ENCODE results near the gene LRP2BP.

Gene LRP2BP

DNA sequence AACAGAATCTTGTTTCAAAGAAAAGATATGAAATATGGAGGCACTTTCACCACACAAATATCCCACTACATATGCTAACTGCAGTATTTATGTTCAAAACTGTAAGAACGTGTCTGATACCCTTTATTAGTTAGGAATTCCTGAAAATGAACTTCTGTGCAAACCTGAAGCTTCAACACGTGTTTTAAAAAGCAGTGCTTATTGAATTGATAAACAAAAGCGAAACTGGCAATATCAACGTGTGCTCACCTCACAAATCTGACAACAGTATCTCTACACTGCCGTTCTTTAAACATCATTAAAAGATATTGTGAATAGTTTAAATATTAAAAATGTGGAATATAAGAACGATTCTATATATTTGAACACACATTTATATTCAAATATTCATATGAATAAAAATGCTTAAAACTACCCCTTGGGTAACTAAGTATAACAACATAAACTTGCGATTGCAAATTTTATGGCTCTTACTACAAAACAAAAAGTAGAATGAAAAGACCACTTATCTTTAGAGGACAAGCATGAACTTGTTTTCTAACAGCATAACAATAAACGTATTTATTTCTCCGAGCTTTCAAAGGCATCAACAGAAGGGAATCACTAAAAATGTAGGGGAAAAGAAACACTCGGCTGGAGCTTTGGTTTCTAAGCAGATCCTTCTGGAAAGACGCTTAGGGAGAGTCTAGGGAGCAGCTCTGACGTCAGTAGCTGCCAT lies at the start of gene LRP2BP:
Gene LRP2BP (minus strand): TSS at position 687 of the 718 bp plus-strand sequence. CDS start 17,738 bp downstream, outside the sequence.
- peak; percentile 7 for DNase-seq

DNA sequence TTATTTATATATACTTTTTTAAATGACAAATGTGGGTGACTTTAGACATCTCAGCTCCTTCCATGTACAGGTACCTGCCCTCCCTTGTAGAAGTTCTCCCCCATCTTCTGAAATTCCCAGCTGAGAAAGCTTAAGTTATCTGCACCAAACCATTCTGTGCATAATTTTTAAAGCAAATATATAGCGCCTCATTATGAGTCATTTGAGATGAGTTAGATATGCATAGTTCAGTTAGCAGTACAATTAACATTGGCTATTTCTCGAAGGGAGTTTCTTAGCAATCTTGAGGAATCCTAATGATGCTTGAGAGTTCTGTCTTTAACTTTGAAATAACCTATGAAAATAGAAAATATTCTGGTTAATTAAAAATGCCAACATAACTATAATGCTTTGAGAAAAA lies 49.5 kb upstream of the LRP2BP start:
- no peak for DNase-seq

DNA sequence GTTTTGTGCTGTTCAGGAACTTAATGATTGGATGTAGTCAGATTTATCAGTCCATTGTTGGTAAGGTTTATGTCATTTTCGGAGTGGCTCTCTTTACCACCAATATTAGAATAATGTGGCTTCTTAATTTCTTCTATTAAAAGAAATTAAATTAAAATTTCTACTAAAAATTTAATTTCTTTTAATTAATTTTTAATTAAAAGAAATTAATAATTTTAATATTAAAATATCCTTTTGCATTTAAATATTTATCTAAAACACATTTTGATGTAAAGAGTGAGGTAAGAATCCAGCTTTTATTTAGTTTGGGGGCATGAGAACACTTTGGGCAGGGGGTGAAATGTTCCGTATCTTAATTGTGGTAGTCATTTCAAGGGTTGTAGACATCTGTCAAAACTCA lies 45.8 kb upstream of the LRP2BP start:
- DNase-seq: no peak

DNA sequence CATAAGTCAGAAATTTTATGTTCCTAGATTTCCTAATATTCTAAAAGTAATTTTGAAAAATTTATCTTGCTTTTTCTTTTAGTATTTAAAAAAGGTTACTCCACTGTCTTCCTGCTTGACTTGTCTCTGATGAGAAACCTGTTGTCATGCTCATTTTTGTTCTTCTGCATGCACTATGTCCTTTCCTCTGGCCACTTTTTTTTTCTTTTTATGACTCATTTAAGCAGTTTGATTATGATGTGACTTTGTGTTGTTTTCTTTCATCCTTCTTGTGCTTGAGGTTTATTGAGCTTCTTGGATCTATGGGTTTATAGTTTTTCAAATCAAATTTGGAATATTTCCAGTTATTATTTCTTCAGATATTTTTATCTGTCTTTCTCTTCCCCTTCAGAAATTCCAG lies 42.1 kb upstream of the LRP2BP start:
- no peak for DNase-seq

DNA sequence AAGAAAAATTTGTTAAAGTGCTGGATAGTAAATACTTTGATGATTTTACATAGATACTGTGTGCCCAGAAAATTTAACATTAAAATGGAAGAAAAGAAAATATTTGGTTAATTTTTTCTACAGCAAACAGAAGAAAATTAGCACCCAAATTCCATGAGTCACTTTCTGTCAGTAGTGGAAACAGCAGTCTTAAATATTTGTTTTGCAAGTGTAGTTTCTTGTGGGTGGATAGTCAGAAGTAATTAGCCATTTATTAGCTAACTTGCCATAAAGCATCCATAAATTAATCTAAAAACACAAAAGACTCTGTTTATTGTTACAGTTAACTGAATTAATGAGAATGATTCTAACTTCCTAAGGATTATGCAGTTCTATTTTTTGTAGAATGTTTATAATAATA lies 39.7 kb upstream of the LRP2BP start:
- no peak for DNase-seq

DNA sequence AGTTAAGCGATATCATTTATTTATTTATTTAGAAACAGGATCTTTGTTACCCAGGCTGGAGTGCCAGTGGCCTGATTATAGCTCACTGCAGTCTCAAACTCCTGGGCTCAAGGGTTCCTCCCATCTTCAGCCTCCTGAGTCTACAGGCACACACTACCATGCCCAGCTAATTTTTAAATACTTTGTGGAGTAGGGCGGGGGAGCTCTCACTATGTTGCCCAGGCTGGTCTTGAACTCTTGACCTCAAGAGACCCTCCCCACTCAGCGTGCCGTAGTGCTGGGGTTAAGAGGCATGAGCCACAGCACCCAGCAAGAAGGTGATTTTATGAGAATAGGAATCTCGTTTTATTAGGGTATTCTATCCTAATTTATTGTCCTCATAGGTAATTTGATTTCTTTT lies 33.9 kb upstream of the LRP2BP start:
- no peak for DNase-seq

DNA sequence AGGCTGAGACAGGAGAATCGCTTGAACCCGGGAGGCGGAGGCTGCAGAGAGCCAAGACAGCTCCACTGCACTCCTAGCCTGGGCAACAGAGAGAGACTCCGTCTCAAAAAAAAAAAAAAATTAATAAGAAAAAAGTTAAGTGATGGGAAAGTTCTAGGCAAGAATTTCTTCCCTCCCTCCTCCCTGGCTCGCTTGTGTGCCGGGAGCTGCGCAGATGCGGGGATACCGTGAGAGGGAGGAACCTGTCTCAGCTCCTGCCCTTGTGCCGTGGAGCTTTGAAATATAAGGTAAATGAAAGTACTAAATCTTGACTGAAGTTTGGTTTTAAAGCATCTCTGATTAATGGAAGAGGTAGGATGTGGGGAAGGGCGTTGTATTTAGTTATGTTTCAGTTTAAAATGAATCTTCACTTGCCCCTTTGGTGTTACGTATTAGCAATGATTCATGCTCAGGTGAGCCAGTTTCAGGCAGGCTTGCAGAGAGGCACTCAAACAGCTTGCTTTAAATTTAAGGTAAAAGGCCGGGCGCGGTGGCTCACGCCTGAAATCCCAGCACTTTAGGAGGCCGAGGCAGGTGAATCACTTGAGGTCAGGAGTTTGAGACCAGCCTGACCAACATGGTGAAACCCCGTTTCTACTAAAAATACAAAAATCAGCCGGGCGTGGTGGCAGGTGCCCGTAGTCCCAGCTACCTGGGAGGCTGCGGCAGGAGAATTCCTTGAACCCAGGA lies 31.4 kb upstream of the LRP2BP start:
- no peak for DNase-seq

DNA sequence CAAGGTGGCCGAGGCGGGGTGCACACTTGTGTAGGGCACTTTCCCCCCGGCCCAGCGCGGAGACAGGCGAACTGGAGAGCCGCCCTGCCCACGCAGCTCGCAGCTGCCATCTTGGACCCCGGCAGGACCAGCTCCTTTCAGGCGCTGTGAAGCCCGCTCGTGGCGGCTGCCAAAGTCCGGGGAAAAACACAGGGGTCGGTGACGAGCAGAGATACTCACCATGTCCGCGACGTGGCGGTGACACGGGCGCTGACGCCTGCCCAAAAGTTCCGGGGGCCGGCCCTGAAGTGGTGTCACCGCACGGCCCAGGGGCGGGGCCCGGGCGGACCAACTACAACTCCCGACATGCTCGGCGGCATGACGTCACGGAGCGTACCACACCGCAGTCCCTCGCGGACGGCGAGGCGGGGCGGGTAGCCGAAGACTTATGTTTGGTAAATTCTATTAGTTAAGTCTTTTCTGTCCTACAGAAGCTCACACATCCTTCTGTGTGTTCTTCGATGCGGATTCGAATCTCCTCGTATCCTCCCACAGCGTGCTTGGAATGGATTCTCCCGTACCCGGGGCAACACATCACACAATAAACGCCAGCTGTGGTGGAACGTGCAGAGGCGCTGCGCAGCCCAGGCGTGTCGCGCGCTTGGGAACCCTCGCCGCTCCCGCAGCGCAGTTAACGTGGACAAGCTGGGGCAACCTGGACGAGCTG lies 30.1 kb upstream of the LRP2BP start, which contains the start of gene UFSP2:
Gene UFSP2 (minus strand): TSS at position 318 of the 706 bp plus-strand sequence. CDS start 96 bp downstream, at position 222.
- peak; percentile 86 for DNase-seq

DNA sequence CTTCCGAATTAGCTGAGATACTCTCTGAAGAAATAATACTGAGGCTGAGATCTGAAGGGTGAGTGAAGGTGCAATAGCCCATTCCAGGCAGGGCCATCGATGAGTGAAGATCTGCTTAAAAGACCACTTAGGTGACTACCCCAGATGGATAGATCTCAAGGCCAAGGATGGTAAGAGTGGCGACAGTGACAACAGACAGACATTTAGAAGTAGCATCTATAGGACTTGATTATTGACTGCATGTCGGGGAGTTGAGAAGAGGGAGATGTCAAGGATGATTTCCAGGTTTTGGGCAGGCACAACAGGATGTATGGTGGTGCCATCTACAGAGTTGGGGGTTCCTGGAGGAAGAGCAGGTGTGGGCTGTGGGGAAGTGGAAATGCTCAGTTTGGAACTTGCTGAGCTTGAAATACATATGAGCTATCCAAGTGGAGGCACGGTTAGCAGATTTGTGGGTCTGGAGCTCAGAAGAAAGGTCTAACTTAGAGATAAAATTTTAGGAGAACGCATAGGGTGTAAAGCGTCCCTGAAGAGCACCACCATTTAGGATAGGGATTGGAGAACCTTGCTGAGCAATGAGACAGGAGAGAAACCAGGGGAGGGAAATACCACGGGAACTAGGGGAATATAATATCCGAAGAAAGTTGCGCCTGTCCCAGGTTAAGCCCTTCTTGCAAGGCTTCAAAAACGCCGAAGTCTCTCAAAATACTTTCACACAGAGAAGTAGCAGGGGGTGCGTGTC lies 29.4 kb upstream of the LRP2BP start:
- DNase-seq: peak; percentile 2

DNA sequence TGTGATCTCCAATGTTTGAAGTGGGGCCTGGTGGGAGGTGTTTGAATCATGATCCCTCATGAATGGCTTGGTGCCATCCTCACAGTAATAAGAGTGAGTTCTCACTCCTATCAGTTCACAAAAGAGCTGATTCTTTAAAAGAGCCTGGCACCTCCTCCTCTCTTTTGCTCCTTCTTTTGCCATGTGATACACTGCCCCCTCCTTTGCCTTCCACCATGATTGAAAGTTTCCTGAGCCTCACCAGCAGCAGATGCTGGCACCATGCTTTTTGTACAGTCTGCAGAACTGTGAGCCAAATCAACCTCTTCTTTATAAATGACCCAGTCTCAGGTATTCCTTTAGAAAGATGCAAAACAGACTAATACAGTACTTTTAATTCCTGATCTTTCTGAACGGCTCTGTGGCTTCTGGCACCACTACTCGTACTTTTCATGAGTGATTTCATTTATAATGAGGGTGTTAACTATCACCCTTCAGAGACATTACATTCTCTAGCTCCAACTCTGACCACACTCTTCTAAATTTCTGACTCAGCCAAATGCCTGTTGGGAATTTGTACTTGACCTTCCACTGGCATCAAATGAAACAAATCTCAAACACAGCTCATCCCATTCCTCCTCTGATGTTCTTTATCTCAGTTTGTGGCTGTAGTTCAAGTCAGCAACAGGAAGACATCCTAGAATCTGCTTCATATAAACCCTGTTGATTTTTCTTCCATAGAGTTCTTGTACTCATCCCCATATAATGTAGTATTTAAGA lies 25.8 kb upstream of the LRP2BP start:
- DNase-seq: no peak

DNA sequence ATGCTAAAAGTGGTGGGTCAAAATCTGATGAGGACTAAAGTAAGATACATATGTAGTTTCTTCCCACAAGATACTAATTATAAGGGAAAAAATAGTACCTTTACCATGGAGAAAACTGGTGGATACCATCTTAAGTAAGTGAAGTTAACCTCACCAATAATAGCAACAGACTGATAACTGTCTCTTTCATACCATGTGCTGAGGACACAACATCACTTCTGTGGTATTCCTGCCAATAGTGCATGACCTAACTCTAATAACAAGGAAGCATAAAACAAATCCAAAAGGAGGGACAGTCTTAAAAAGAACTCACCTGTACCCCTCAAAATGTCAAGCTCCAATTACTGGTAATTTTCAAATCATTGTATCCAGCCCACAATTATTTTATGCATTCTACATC lies 21.2 kb upstream of the LRP2BP start:
- no peak for DNase-seq

DNA sequence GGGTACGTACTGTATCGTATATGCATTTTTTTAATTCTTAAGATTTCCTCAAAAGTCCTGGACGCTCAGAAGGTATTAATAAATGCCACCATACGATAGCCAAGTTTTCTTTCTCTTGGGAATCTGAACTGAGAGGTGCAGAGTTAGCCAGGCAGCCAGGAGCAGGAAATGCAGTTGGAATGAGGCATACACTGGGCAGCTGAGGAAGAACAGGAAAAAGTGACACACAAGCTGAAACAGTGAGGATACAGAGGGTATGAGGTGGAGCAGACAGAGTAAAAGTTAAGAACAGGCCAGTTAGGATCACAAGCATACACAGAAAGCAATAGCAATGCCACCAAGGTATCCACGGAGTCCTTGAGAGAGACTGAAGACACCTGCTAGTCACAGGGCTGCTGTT lies 16.7 kb upstream of the LRP2BP start:
- DNase-seq: no peak

DNA sequence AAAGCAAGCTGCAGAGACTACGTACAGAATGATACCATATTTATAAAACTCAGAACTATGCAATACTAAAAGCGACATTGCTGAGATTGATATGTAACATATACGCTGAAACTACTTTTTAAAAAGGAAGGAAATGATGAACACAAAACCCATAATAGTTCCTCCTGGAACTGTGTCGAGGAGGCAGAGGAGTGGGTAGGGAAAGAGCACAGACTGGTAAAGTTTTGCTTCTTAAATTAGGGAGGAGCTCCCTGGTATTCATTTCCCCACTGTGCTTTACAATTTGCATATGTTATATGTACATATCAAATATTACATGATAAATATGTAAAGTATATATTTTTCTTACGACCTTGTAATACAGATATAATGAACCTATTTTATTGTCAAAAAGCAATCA lies 16.1 kb upstream of the LRP2BP start:
- DNase-seq: peak; percentile 77

DNA sequence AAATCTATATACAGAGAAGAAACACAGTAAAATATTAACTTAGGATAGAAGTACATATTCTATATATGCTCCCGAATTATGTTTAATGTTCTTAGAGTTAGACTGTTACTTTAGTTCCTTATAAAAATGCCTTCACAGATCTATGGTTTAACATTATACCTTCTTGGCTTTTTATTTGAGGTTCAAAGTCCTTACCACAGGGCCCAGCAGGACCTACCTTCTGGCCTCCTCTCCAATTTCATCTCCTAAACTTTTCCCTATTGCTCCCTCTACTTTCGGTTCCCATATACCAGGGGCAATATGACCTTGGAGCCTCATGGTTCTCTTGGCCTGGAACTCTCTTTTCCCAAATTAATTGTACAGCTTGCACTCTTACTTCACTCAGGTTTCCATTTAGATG lies 12.7 kb upstream of the LRP2BP start:
- DNase-seq: no peak

DNA sequence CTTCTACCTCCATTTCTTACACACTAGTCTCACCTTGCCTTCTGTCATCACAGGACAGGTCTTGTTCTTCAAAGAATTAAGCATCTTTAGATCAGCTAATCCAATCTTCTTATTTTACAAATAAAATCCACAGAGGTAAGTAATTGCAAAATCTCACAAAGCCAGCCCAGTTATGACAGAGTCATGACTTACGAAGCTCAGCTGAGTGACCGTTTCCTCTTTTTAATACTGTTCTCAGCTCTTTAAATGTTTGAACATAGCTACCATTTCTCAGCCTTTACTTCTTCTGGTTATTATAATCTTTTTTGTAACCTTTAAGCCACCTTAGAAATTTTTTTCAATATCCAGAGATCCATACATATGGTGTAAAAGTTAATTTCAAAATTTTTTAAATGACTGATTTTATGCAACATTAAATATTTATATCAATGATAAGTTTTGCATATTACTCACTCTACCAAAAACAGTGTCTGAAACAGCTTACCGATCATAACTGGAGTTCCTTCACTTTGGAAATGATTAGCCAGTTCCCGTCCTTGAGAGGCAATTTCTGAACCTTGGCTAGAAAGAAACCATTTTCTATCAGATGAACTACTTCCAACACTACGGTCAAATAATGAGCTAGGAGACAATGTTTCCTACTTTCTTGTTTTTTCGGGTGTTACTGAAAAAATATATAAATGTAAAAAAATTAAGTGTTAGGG lies 9.7 kb upstream of the LRP2BP start:
- DNase-seq: peak; percentile 89

DNA sequence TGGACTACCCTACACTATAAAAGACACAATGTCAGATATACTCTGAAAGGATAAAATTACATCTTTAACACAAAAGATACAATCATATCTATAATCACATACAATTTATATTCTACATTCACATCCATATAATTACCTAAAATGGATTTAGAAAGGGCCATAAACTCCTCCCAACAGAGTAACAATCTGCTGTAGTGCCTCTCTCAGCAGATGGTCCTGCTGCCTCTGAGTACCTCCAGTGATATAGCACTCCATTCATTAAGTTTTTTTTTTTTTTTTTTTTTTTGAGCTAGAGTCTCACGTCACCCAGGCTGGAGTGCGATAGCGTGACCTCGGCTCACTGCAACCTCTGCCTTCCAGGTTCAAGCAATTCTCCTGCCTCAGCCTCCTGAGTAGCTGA lies 8.3 kb upstream of the LRP2BP start:
- no peak for DNase-seq

DNA sequence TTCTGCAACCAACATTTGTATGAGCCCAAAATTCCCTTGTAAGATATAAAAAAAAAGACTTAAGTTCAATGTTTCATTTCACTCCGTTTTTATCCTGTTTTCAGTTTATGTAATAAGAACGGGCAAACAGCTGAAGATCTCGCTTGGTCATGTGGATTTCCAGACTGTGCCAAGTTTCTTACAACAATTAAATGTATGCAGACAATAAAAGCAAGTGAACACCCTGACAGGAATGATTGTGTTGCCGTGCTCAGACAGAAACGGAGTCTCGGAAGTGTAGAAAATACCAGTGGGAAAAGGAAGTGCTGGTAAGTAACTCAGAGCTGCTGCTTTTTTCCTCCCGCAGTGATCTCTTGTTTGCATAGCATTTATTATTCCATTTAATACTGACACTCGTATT lies 3.7 kb upstream of the LRP2BP start:
- DNase-seq: no peak

DNA sequence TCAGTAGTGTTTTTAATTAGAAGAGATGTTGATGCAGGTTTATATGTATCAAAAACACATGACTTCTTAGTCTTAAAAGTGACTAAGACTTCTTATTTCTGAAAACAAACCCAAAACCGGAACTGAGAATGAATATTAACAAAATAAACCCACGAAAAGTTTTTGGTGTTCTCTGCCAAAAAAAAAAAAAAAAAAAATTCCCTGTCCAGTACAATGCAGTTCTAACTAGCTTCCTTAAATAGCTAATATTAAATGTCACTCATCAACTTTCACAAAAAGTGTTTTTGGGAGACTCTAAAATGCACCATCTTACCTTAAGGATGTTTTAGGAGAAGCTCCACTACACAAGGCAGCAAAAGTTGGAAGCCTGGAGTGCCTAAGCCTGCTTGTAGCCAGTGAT lies 2.9 kb upstream of the LRP2BP start:
- peak; percentile 63 for DNase-seq

DNA sequence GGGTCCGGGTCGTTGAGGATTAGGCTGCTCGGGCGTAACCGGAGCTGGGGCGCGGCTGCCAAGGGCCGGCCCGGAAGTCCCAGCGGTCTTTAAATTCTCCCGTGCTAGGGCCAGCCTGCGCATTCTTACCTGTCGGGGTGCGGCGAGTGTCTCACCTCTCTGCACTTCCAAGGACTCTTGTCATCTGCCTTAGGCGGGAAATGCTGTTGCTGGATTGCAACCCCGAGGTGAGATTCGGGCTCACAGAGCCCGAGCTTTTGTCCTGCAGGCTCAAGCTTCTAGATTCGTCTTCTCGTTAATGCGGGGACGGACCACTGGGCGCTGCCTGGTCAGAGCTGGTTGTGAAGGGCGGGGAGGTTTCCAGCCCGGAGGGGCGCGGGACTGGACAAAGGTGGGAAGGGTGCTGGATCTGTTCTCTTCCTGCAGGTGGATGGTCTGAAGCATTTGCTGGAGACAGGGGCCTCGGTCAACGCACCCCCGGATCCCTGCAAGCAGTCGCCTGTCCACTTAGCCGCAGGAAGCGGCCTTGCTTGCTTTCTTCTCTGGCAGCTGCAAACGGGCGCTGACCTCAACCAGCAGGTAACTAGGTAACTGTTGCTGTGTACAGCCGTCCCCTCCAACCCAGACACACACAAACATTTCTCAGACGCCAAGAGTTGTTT lies 1.1 kb upstream of the LRP2BP start, which contains the start of gene ANKRD37:
Gene ANKRD37 (plus strand): TSS at position 118 of the 662 bp plus-strand sequence. CDS start 83 bp downstream, at position 201.
- no peak for DNase-seq

DNA sequence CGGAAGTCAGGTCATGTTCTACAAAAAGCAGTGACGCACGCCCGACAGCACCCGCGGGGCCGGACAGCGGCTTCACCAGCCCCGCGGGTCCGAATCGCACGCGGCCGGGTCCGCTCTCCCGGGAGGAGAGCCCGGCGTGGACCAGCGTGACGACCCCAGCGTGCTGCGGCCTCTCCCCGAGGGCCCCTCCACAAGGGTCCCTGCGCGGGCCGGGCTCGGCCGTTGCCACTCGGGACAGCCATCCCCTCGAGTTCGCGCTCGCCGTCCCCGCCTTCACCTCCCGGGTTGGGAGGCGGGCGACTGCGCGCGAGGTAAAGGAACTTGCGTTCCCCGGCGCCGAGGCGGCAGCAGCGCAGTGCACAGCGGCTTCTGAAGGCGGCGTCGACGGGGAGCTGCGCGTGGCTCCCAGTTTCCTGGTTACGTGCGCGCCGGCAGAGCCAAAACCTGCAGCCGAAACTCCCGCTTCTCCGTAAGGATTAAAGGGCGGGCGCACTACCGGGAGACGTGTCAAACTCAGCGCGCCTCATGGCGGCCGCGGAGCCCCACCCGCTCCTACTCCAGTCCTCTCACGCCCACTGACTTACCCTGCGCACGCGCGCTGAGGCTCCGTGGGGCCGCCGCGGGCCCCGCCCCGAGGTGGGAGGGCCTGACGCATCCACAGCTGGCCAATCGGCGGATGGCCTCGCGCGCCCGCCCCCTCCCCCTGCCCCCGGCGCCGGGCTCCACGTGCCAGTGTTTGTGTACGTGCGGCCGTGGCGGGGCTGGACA lies 416 bp upstream of the LRP2BP start:
- DNase-seq: peak; percentile 97

Measured in inflammatory macrophage treated with lipopolysaccharide for 4 hours (primary cell).